ENCODE measurements around the gene HELZ.
"Not testable (repeated sequence)": the region's sequence is repeated elsewhere in the genome, so short reads cannot be mapped to it uniquely, and the experiment has no call there.

Gene HELZ

DNA sequence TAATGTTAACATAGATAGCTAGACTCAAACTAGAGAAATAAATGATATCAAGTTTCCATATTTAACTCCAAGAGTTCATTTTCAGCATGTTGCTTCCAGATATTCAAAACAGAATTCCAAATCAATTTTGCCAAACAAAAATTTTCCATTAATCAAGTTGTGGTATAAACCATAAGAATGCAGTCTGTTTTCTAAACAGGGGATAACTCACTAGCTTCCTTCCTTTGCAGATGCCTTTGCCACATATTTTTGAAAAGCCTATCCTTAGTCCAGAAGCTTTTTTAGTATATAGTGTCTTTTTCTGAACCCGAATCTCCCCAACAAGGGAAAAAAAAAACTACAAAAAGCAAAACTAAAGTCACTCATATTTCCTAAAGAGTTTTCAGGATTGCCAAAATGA is 61.5 kb downstream of the HELZ start:
- DNase-seq = no peak

DNA sequence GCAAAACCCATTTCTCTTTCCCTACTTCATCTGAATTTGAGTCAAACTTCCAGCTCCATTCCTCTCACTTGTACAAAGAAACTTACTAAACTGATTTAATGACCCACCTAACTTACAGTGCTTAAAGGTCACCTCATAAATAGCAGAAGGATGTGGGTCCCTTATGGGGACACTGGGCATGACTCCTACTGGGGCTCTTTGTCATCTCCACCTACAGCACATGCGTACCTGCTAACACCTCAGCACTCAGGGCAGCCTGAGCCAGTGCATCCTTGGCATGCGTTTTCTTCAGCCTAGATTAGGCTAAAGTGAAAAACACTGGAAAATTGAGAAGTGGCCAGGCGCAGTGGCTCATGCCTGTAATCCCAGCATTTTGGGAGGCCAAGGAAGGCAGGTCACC is 63.2 kb downstream of the HELZ start:
- no peak for DNase-seq

DNA sequence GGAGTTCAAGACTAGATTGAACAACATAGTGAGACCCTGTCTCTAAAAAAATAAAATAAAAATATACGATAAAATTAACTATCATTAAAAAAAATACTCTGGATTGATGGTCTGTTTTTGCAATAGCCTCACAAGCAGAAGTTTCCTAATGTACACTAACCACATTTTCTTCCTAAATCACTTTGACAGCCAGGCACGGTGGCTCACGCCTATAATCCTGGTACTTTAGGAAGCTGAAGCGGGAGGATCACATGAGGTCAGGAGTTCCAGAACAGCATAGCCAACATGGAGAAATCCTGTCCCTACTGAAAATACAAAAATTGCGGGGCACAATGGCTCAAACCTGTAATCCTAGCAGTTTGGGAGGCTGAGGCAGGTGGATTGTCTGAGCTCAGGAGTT is 64.7 kb downstream of the HELZ start:
- no peak for DNase-seq

DNA sequence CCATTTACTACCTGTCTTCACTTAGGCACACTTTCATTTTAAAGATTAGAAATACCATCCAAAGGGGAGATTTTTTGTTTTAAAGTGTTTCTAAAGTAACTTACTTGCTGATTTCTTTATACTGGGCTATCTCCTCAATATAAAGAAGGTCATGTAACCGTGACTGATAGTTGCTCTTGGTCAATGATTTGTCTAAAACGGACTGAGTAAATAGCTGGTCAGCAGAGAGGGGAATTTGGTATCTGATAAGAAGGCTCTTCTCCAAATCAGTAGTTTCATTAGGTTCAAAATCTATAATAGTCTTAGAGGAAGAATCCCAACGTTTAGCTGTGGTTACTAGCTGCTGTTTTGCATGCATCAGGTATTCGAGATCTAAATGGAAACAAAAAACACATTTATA is 66.4 kb downstream of the HELZ start:
- DNase-seq = no peak

DNA sequence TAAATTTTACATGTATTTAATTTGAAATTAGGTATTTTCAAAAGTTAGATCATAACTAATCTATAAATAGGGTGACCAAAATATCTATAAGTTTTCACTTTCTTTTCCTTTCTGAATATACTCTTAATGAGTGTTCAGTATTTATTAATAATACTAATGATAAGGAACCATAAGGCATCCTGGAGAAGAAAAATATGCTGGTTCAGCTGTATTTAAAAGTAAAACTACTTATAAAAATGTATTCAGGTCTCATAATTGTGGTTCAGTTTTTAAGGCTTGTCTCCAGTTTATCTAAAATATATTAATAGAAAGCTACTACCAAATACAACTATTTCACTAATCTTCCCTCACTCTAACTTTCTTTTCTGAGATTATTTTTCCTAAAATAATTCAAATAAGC is 67.3 kb downstream of the HELZ start:
- no peak for DNase-seq

DNA sequence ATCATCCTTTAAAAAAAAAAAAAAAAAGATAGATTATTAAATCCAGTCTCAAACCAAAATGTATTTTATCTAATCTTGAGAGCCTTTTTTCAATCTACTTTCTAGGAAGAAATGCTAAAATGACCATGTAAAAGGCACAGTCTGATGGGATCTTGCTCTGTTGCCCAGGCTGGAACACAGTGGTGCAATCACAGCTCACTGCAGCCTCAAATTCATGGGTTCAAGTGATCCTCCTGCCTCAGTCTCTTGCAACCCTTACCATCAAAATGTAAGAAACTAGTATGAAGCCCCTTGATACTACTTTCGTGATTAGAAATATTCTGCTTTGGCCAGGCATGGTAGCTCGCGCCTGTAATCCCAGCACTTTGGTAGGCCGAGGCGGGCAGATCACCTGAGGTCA is 70.8 kb downstream of the HELZ start:
- no peak for DNase-seq

DNA sequence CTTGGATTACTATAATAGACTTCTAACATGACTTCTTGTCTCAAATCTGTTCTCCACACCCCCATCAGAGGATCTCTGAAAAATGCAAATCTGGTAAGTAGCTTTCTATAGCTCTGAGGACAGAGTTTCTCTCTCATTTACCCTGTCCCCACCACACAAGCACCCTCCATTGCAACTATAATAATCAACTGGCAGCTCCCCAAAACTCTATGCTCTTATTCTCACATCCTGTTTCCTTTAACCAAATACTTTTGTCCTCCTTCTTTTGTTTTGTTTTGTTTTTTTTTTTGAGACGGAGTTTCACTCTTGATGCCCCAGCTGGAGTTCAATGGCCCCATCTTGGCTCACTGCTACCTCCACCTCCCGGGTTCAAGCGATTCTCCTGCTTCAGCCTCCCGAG is 73.4 kb downstream of the HELZ start:
- DNase-seq = no peak

DNA sequence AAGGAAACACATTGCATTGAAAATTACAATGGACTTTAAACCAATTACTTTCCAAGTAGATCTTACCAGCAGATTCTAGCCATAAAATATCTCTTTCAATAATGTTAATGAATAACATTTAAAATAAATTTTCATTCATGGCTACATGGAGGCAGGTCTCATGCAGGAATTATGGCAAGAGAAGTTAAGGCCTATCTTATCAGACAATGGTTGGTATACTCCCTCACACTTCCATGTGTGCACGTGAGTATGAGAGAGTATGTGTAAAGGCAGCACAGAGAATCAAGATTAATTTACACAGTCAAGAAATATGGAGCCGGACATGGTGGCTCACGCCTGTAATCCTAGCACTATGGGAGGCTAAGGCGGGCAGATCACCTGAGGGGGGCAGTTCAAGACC is 76.5 kb downstream of the HELZ start:
- no peak for DNase-seq

DNA sequence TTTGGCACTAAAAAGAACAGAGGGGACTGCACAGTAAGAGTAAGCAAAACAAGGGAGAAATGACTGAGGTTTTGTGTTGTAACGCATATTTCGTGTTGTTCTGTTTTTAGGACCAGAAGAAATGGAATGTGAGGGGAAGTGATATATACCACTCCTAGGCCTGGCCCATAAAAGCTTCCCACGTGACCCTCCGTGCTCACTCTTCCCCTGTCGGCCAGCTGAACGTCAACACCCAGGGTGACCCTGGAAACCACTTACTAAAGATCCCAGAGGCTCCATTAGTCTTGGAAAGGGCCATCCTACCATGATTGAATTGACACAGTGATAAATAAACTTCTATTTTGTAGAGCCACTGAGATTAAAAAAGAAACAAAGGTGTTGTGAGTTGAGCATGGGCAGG is 79.8 kb downstream of the HELZ start:
- no peak for DNase-seq

DNA sequence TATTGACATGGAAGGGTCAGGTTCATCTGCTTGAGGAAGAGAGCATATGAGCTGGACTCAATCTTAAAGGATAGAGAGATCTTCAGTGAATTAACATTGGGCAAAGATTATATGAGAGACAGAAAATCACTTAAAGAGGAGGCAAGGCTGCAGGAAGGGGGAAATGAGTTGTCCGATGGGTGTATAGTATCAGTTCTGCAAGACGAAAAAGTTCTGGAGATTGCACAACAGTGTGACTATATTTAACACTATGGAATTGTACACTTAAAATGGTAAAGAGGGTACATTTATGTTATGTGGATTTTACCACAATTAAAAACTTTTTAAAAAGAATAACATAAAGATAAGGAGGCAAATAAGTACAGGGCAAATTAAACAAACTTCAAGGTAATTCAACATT is 80.7 kb downstream of the HELZ start:
- DNase-seq = no peak

DNA sequence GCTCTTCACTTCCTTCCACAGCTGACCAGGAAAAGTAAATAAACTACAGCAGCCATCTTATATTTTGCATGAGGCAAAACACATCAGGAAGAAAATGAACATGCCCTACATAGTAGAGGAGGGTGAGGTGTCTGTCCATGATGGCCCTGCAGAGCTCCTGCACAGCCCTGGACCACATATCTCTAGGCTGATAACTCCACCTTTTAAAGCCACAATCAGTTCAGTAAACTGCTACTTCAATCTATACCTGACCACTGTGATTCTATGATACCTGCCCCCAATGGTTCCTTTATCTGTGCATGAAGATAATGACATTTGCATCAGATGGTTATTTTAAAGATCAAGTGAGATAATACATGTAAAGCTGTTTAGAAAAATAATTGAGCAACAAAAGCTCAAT is 82.2 kb downstream of the HELZ start:
- DNase-seq = no peak

DNA sequence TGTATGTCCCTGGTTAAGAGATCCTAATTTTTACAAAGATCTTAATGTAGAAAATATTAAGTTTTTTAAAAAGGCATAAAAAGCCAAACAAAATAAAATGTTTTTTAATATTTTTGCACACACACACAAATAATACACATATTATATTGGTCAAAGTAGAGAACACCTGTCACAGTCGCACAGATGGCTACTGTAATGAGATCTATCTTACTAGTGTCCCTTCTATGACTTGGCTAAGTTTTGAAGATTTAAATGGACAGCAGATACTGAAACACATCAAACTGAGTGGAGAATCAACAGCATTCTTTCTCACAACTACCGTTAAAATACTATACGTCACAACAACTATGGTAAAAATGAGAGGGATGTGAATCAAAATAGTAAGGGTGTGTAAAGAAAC is 83.4 kb downstream of the HELZ start:
- DNase-seq = no peak

DNA sequence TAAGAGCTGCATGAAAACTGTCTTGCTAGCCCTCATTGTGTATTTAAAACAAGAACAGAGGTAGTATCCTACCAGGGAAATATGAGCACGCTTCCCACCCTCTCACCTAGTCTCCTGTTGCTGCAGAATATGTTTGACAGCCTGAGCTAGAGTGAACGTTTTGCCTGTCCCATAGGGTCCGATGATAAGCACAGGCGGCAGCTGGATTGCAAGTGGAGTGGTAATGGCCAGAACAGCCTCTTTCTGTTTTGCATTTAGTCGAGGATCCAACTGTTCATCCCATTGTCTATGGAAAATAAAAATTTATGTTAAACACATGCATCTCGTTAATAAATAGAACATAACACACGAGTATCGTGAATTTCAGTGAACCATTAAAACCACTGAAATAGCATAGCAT is 84.2 kb downstream of the HELZ start:
- DNase-seq = no peak

DNA sequence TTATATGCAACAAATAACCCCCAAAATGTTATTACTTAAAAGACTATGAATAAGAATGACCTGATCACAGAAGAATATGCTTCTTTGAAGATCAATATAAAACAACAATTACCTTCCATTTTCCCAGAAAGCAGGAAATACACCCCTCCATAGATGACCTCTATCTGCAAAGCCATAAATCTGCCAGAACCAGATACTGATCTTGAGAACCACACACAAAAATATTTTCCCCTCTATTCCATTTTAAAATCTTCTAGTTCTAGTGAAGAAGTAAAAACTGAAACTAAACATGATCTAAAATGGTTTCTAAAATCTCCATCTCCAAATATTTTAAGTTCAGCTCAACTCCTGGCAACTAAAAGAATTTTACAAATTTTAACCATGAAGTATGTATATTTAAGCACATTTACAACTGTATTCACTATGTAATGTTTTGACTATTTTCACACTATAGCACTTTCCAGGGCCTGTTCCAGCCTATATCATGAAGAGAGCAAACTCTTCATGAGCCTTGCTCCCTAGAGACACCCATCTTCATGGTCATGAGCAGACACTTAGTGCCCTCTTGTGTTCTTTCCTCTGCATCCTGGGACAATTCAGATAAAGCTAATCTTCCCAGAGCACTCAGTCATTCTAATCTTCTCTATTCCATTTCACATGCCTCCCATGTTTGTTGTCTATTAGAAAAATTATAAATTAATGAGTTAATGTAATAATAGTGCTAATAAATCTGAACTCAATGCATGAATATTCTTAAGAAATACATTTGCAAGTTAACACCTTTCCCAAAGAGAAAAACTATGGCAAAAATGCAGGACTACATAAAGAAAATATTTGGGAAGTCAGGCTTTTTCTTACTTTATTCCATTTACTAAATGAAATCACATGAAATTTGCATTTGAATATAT is 87.0 kb downstream of the HELZ start:
- DNase-seq = no peak

DNA sequence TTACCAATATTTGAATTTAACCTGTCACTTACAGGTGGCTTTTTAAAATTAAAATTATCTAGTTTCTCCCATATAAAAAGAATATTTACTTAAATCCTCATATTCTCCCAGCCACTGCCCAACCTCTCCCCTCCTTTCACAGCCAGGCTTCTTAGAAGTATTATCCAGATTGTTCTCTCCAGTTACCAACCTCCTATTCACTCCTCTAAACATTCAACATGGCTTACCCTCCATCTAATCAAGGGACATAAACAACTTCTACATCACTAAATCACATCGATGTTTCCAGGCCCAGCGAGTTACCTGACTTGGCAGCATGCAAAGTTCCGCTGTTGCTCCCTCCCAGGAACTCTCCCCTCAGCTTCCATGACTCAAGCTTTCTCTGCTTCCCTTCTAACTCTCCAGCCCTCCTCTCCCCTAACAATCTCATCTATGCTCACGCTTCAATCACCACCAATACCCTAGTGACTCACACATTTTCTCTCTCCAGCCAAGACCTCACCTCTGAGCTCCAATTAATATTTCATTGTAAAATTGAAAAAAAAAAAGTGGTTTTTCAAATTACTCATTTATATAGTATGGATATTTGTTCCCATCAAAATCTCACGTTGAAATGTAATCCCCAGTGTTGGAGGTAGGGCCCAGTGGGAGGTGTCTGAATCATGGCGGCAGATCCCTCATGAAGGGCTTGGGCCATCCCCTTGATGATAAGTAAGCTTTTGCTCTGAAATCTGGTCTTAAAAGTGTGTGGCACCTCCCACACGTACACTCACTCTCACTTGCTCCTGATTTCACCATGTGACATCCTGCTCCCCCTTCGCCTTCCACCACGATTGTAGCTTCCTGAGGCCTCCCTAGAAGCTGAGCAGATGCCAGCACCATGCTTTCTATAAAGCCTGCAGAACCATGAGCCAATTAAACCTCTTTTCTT is 88.5 kb downstream of the HELZ start:
- DNase-seq = peak; percentile 19

DNA sequence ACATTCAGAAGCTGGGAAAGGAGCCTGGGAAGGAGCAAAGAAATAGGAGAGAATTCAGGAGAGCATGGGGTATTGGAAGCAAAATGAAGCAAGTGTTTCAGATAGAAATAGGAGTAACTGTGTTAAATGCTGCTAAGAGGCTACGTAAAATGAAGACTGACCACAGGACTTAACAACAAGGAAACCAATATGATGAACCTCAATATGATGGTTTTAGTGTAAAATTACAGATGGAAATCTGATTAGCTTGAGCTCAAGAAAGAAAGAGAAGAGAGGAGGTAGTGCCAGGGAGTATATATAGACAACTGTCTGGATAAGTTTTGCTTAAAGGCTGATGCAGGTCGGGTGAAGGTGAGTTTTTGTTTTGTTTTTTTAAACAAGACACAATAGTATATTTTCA is 92.2 kb downstream of the HELZ start:
- DNase-seq = no peak

DNA sequence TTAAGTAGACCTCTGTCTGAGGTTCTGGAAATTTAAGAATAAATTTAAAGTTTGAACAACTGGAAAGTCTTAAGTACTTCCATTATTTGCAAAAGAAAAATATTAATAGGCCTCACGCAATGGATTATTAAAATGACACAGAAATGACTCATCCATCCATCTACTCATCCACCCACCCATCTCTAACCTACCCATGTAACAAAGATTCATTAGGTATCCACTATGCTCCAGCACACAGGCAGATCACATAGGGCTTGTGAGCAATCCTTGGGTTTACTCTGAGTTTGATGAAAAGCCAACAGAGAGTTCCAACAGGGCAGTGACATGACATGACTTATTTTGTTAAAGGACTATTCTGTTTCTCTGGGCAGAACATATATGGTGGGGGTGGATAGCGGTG is 93.3 kb downstream of the HELZ start:
- DNase-seq = no peak

DNA sequence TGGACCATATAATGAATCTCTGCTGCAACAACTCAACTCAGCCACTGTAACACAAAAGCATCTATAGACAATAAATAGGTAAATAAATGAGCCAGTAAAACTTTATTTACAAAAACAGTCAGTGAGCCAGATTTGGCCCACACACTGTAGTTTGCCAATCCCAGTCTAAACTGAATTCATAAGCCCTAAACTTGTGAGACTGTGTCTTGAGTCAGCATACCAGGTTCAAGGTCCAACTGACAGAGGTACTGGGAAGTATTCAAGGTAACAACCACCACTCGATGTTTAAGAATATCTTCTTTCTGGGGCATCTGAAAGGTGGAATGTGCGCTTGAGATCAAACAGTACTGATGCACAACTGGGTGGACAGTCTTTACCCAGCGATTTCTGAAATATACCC is 94.2 kb downstream of the HELZ start:
- no peak for DNase-seq

DNA sequence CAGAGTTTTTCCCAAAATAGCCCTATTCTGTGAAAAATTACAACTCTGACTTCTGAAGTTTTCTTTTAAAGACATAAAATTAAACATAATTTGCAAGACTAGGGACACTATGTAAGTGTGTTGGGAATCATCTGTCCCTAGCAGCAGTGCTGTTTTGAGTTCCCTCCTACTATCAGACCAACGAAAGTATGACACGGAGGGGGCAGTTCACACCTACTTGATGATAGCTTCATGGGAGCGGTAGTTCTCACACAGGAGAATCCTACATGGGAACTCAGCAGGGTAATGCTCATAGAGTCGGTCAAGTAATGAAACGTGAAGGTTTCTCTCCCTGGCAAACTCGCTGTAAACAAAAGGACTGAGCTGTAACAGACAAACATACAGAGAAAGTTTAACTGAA is 96.6 kb downstream of the HELZ start:
- DNase-seq = no peak

DNA sequence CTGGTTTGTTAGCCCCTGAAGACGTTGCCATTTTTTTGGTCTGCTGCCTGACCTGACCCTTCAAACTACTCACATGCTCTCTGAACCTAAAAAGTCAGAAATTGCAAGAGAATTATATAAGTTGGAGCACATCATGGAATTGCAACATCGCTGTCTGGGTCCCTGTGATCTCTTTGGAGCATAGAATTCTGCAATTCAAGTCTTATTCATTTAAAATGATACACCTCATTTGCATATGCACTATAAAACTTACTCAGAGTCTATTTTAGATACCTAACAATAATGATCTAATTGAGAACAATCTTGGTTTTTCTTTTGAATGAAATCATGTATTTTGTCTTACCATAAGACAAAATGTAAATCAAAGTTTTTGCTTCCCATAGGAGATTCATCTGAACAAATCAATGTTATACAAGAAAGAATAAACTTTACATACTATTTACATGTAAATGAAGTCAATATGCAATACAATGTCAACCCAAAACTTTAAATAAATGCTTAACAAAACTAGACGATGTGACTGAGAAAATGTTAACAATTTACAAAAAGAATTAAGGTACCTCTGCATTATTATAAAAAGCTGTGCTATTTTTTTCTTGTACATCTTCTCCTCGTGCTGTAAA is 99.7 kb downstream of the HELZ start:
- DNase-seq = no peak

DNA sequence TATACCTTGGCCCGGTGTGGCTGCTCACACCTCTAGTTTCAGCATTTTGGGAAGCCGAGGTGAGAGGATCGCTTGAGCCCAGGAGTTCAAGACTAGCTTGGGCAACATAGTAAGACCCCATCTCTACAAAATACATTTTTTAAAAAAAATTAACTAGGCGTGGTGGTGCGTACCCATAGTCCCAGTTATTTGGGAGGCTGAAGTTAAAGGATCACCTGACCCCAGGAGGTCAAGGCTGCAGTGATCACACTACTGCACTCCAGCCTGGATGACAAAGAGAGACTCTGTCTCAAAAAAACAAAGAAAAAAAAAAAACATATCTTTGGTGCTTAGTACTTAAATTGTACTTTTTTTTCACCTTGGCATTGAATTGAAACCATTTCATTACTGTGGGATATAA is 101.7 kb downstream of the HELZ start:
- DNase-seq = no peak

DNA sequence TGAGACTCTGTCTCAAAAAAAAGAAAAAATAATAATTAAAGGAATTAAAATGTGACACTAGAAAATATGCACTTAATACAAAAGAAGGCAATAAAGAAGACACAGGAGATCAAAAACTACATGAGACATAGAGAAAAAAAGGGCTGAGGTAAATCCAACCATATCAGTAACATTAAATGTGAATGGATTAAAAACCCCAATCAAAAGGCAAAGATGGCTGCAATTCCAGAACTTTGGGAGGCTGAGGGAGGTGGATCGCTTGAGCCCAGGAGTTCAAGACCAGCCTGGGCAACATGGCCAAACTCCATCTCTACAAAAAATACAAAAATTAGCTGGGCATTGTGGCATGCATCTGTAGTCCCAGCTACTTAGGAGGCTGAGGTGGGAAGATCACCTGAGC is 103.0 kb downstream of the HELZ start:
- not testable (repeated sequence) for DNase-seq

DNA sequence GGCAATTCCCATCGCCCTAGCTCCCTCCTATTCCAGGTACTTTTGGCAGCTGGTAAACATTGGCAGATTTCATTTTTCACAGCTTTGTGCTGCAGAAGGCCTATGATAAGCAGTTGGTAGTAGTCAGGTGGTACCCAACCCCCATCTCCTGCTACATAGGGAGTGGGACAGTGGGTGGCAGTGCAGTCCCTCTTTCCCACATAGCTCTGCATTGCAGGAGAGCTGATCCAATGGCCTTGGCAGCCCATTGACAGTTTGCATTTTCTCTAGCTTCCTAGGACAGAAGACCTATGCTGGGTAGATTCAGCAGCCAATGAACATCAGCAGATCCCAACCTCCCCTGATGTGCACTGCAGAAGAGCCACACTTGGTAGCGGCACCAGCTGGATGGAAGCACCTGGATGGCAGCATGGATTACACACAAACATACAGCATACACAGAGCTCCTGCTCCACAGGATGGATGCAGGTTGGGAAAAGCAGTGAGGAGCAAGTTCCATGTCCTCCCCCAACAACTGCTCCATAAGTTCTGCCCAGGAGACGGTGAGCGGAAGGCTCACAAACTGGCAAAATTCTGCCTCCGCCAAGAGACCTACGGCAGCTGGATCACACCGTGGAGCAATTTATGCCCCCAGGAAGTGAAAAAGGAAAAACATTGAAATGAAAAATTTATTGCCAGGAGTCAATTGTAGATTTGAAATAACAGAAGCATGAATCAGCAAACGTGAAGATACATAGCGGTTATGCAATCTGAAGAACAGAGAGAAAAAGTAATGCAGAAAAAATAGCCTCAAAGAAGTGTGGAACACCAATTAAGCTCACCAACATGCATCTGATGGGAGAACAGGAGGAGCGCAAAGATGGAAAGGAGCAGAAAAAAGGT is 105.0 kb downstream of the HELZ start:
- no peak for DNase-seq

Measured in stimulated activated CD4-positive, alpha-beta T cell treated with anti-CD3 and anti-CD28 coated beads, Interleukin-1b, Interleukin-23, amount 100 ng/mL, for 48 hours (primary cell).